Tibial nerve (tissue), 4 donors: ENCODE measurements around the gene NFATC2. TPM values are rescaled to one million over a fixed set of nuclear protein-coding genes. Genes with fewer than 3 reads are reported as not detected.

Source experiments
- DNase-seq, 2 donors: peaks; one replicate each; pipeline ENCODE4 v3.0.0-alpha.2; 2019; ENCODE audit warnings: low spot score in 2 of 2
- H3K27ac ChIP-seq, 4 donors: fragments of 200-600 bp; sonication (generic) in 3 of 4; one replicate each; pipeline ENCODE4 v1.5.1; 2017 to 2019; ENCODE audit warnings: mild to moderate bottlenecking in 1 of 4
- H3K27me3 ChIP-seq, 2 donors: fragments of 200-600 bp; sonication (generic) in 1 of 2; one replicate each; pipeline versions ENCODE4 v1.5.1 to v1.6.0; 2017 to 2019
- H3K36me3 ChIP-seq, 3 donors: fragments of 200-600 bp; sonication (generic); one replicate each; pipeline ENCODE4 v1.5.1; 2018 to 2019
- H3K4me1 ChIP-seq, 4 donors: fragments of 200-600 bp; sonication (generic) in 3 of 4; one replicate each; pipeline ENCODE4 v1.5.1; 2017 to 2019
- H3K4me3 ChIP-seq, 4 donors: fragments of 200-600 bp; sonication (generic) in 3 of 4; one replicate each; pipeline ENCODE4 v1.5.1; 2017 to 2019; ENCODE audit warnings: mild to moderate bottlenecking in 1 of 4, moderate library complexity in 1 of 4
- H3K9me3 ChIP-seq, 4 donors: fragments of 200-600 bp; sonication (generic) in 3 of 4; one replicate each; pipeline ENCODE4 v1.5.1; 2017 to 2019
- EP300 ChIP-seq, 2 donors: sonication (generic); formaldehyde crosslinking; IDR thresholded peaks; one replicate each; pipeline ENCODE4 v1.6.1; 2017; ENCODE audit warnings: antibody characterized with exemption in 2 of 2, mild to moderate bottlenecking in 1 of 2
- POLR2A ChIP-seq, 2 donors: fragments of 450-650 bp; IDR thresholded peaks; one replicate each; pipeline ENCODE4 v1.6.1; 2017; ENCODE audit warnings: antibody characterized with exemption in 2 of 2, mild to moderate bottlenecking in 2 of 2, moderate library complexity in 2 of 2
- WGBS, 2 donors: methylation state at CpG; one replicate each; pipeline ENCODE4 v1.1.5; 2018; 5-methylcytosine and 5-hydroxymethylcytosine counted together
- total RNA-seq, 4 donors: library from RNA; depleted of rRNA; stranded (reverse); fragments of >200 nt; gene quantifications; one replicate each; pipeline ENCODE4 v1.1.0, GENCODE V29; 2016
- TF ChIP-seq, protein P1 (sequence below), 5 experiments: fragments of 200-600 bp in 3 of 5; fragments of 450-650 bp in 2 of 5; sonication (generic) in 3 of 5; IDR thresholded peaks; one replicate each; pipeline ENCODE4 v1.5.1; 2016 to 2019; ENCODE audit warnings: antibody characterized with exemption in 5 of 5, mild to moderate bottlenecking in 3 of 5, moderate library complexity in 2 of 5

NFATC2 gene
- total RNA-seq, 4 donors from 2014 or later = 6.0 to 11.5 (median 7.7) TPM

DNA sequence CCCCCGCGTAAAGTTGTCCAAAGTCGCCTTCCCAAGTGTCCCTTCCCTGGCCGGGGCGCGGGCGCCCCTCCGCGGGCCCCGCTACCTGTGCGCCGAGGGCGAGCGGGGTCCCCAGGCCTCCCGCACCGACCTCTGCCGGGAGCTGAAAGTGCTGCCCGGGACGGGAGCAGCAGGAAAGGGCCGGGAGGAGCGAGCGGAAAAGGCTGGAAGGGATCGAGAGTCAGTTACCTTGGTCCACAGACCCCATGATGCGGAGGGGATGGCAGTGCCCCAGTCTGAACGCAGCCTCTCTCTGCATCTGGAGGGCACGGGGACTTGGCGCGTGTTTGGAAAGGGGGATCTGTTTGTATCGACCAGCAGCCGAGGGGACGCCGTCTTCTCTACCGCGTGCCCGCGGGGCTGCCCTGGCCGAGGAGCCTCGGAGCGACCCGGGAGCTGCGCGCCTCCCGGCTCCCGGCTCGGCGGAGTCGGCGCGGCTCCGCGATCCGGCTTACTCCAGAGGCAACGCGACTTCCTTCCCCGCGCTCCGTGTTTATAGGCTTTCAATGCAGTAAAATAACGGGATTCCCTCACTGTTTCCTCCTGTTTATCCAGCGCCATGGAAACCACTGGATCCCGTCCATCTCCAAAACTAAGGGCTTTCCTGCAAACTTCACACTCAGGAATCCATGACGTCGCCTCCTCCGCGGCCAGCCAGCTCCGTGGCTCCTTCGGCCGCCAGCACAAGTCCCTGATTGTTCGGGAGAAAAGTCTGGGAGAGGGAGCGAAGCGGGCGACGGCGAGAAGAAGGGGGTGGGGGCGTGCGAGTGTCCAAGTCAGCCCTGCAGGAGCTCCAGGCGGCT lies 20.0 kb upstream of the NFATC2 start:
- WGBS, 2 donors = 0 to 1% methylated on average over 55 to 59 of the region's 76 CpGs
- peak overlapping the region; percentile 86 to 97 (median 95) for H3K27ac ChIP-seq
- H3K4me3 ChIP-seq = peak overlapping the region; percentile 46 to 66 (median 53)
- TF ChIP-seq POLR2A (IDR thresholded peaks at IDR 0.05) = peak; percentile 26 to 67
- TF ChIP-seq, protein P1, sequence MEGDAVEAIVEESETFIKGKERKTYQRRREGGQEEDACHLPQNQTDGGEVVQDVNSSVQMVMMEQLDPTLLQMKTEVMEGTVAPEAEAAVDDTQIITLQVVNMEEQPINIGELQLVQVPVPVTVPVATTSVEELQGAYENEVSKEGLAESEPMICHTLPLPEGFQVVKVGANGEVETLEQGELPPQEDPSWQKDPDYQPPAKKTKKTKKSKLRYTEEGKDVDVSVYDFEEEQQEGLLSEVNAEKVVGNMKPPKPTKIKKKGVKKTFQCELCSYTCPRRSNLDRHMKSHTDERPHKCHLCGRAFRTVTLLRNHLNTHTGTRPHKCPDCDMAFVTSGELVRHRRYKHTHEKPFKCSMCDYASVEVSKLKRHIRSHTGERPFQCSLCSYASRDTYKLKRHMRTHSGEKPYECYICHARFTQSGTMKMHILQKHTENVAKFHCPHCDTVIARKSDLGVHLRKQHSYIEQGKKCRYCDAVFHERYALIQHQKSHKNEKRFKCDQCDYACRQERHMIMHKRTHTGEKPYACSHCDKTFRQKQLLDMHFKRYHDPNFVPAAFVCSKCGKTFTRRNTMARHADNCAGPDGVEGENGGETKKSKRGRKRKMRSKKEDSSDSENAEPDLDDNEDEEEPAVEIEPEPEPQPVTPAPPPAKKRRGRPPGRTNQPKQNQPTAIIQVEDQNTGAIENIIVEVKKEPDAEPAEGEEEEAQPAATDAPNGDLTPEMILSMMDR (IDR thresholded peaks at IDR 0.05) = peak in 4 of 5 experiments; percentile 13 to 32 (median 18)
- TF ChIP-seq EP300 (IDR thresholded peaks at IDR 0.05) = peak; percentile 78 to 96
- H3K27me3 ChIP-seq = no peaks in the 10 kb centered on the region
- H3K36me3 ChIP-seq = no peaks in the 10 kb centered on the region
- H3K9me3 ChIP-seq = no peaks in the 10 kb centered on the region
- DNase-seq = peak; percentile 78 to 88
- peaks cover 0 to 55% (median 36%) of the 10 kb centered on the region in 4 donors for H3K4me1 ChIP-seq

DNA sequence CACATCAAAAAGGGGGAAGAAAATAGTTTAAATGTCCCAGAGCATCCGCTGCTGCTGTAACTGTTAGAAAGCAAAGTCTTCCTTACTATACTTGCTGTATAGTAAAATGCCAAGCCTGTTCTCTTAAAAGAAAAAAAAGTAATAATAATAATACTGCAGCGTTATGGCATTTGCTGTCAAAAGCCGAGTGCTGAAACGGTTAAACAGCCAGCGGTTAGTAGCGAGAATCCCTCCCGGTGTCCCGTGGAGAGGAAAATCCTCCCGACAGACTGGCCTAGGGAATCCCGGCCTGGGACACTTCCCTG lies 19.5 kb upstream of the NFATC2 start:
- TF ChIP-seq, protein P1 (IDR thresholded peaks at IDR 0.05) = no peak
- no peak for TF ChIP-seq EP300 (IDR thresholded peaks at IDR 0.05)
- TF ChIP-seq POLR2A (IDR thresholded peaks at IDR 0.05) = no peak
- DNase-seq = no peak
- H3K27me3 ChIP-seq = no peaks in the 10 kb centered on the region
- H3K36me3 ChIP-seq = no peaks in the 10 kb centered on the region
- no peaks in the 10 kb centered on the region for H3K9me3 ChIP-seq
- H3K4me1 ChIP-seq = peaks cover 0 to 55% (median 36%) of the 10 kb centered on the region in 4 donors
- H3K4me3 ChIP-seq = peak overlapping the region; percentile 46 to 66 (median 53)
- WGBS, 2 donors = 1% methylated on average over 10 of the region's 10 CpGs
- peak overlapping the region; percentile 86 to 97 (median 95) for H3K27ac ChIP-seq

DNA sequence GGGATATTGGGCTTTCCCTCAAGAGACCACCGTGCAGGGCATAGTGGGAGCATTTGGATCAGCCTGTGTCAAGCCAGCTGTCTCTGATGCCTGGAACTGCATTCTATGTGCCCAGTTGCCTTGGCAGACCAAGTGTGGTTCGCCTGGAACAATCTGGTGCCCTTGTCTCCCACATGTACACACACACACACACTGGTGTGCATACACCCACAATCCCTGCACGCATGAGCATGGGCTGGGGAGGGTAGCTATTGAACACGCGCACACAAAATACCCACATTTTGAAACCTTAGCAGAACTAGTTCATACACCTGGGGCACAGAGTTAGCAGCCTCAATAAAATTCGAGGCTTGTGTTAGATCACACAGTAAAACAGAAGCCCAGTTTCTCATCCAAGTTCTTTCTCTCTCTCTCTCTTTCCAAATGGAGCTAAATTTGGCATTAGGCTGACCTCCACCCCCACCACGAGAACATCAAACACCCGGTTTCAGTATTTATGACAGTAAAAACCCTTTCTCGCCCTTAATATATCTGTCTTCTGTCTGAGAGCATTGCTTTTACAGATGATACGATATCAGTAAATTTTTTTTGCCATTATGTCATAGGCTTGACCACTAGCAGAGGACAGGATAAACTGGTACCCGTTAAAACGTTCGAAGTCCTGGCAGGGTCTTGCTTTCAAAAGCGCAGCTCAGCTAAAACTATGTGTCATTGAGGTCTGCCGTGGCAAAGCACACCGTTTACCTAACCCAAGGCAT lies 18.2 kb upstream of the NFATC2 start:
- TF ChIP-seq EP300 (IDR thresholded peaks at IDR 0.05) = peak in 1 of 2 donors; percentile 22
- TF ChIP-seq POLR2A (IDR thresholded peaks at IDR 0.05) = no peak
- peak overlapping the region; percentile 46 to 66 (median 53) for H3K4me3 ChIP-seq
- H3K9me3 ChIP-seq = no peaks in the 10 kb centered on the region
- H3K27ac ChIP-seq = peak overlapping the region; percentile 44 to 97 (median 95)
- no peaks in the 10 kb centered on the region for H3K27me3 ChIP-seq
- WGBS, 2 donors = 13% methylated on average over 16 of the region's 16 CpGs
- DNase-seq = no peak
- H3K4me1 ChIP-seq = peaks cover 0 to 48% (median 33%) of the 10 kb centered on the region in 4 donors
- H3K36me3 ChIP-seq = no peaks in the 10 kb centered on the region

DNA sequence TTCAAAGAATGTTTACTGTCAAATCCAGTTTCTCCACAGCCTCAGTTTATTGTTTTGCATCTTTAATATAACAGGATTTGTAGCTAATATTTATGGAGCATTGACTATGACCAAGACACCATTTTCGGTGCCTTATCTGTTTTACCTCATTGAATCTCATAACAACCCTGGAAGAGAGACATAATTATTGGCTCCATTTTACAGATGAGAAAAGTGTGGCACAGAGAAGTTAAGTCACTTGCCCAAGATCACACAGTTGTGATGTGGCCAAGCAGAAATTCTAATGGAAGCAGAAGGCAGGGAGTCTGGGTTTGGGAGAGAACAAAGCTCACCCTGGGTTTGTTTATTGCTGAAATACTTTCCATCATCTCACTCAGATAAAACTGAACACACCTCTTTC lies 17.5 kb upstream of the NFATC2 start:
- no peak for DNase-seq
- H3K27me3 ChIP-seq = no peaks in the 10 kb centered on the region
- no peaks in the 10 kb centered on the region for H3K36me3 ChIP-seq
- WGBS, 2 donors = 71 to 83% methylated on average over 1 of the region's 1 CpG
- TF ChIP-seq POLR2A (IDR thresholded peaks at IDR 0.05) = no peak
- TF ChIP-seq, protein P1 (IDR thresholded peaks at IDR 0.05) = no peak
- TF ChIP-seq EP300 (IDR thresholded peaks at IDR 0.05) = no peak
- peaks cover 0 to 42% (median 31%) of the 10 kb centered on the region in 4 donors for H3K4me1 ChIP-seq
- H3K4me3 ChIP-seq = no peak overlapping the region
- peak overlapping the region in 1 of 4 donors; percentile 97 for H3K27ac ChIP-seq
- H3K9me3 ChIP-seq = no peaks in the 10 kb centered on the region

DNA sequence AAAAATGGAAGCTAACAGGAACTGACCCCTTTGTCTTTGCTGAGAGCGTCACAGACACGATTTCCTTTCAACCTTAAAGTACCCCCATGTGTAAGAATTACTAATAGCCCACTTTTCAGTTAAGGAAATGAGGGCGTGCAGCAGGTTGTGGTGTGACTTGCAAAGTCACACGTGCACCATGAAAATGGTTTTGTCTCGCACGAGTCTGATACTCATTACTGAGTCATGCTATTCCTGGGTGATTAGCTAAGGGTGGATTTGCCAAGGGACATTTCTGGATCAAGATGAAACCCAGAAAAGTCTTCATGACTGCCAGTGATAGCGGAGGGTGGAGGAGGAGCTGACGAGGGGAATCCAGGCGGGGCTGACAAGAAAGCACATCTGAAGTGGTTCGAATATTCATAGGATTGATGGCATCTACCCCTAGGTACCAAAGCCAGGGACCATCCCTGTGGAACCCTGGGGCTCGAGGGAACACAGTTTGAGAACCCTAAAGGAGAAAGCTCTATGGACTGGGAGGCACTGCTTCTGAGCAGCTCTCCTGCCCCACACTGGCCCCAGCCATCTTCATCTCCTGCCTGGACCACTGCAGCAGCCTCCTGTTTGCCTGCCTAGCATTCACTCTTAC lies 12.1 kb upstream of the NFATC2 start:
- no peak for DNase-seq
- peak in 1 of 2 donors; percentile 31 for TF ChIP-seq EP300 (IDR thresholded peaks at IDR 0.05)
- TF ChIP-seq, protein P1 (IDR thresholded peaks at IDR 0.05) = no peak
- H3K27me3 ChIP-seq = no peaks in the 10 kb centered on the region
- no peak overlapping the region for H3K4me3 ChIP-seq
- WGBS, 2 donors = 70 to 71% methylated on average over 11 of the region's 11 CpGs
- no peaks in the 10 kb centered on the region for H3K9me3 ChIP-seq
- H3K4me1 ChIP-seq = peaks cover 0 to 5% (median 0%) of the 10 kb centered on the region in 4 donors
- no peaks in the 10 kb centered on the region for H3K36me3 ChIP-seq
- H3K27ac ChIP-seq = no peak overlapping the region
